ENCODE results near the gene SYNE1.
"Not testable (repeated sequence)": the region's sequence is repeated elsewhere in the genome, so short reads cannot be mapped to it uniquely, and the experiment has no call there.

SYNE1 gene

DNA sequence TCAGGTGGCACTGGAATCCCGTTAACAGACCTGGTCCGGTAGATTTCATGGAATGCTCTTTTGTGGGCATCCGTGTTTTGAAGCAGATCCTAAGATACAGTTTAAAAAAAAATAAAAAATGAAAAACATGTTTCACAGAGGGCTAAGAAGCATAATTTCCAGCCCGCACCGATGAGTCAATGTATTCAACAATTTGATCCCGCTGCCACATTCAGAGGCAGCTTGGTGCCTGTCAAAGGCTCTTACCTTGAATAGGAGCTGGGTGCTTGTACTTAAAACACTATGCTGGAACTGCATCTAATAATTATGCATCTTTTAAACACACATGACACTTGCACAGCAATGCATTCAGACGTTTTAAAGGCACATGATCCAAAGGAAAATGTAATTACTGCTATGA is 164.8 kb downstream of the SYNE1 start:
- no peak for DNase-seq

GRCh38 chr6:152471456-152472265 is 165.5 kb downstream of the SYNE1 start:
- no peak for DNase-seq

DNA sequence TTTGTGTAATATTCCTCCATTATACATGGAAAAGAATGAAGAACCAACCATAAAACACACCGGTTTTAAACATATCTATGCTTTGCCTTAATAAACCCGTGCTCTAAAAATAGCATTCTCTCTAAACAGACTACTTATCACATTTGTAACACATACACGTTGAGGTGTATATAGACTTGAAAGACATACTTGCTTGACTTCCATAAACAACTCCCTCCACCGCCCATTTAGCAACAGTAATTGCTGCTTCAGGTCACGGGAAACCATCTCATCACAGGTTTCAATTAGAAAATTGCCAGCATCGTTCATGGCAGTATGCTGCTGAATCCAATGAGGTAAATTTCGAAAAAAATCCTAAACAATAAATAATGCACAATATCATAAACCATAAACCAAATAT is 174.0 kb downstream of the SYNE1 start:
- DNase-seq: no peak

DNA sequence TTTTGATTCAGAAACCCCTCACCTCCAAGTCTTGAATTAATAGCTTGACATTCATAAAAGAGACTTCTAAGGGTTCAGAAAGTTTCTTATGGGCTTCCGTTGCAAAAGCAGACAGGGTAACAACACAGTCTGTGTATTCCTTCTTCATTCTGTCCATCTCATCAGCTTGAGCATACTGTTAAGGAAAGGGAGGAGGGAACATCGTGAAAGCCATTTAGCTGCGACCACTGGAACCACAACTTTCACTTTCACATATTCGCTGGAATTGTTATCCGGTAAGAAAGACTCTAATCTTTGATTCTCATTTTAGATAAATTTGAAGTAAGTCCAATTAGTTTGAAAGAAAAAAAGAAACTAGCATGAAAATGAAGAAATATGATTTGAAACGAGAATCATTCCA is 174.4 kb downstream of the SYNE1 start:
- DNase-seq: no peak

DNA sequence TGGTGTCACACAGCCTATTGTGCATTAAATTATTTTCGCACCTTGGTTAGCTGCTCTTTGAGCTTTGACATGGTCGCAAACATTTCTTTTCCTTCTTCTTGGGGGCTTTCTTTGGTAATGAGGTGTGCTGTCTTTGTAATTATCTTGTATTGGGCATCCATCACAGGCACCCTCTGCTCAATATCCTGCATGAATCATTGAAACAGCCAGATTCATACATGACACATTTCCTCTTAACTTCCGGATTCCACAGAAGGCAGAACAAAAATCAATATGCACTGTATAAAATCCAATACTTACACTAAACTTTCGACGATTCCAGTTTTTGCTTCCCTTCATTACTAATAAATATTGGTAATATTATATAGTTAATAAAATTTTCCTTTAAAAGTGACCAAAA is 175.6 kb downstream of the SYNE1 start:
- no peak for DNase-seq

DNA sequence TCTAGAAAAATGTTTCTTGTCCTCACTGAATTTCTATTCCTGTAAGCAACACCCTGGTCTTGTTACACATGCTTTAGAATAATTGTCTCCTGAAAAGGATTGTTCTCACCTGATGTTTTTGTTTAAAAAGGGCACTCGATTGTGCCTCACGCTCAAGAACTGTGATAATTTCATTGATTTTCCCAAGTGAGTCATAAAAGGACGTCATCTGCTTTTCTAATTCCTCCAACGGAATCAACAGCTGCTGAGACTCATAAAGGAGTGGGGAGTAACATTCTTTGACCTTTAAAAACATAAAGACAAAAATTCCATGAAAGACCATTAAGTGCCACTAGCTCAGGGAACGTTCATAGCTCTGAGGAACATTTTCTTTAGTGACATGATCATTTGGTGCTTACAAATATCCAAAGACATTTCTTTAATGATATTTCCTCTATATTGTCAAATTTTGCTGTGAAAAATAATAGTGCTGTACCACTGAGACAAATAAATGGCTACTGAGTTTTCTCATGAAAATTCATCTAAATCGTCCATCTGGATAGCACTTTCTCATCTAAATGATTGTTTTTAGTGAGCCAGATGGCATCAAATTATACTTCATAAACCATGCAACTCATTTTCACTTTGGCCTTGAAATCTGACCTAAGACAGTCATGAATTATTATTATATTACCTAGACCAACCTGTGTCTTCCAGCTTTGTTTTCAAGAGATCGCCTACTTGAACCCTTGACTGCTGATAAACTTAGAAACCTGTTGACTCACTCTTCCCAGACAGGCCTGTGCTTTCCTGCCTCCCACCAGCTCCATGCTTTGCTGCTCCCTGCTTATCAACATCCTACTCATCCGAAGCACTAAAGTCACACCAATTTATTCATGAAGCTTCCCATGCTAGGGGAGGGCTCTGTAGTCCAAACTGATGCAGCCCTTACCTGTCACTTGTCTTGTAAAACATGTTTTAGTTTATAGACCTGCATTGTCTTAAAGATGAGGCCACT is 178.2 kb downstream of the SYNE1 start:
- DNase-seq: no peak

GRCh38 chr6:152457949-152458624 is 179.1 kb downstream of the SYNE1 start:
- no peak for DNase-seq

DNA sequence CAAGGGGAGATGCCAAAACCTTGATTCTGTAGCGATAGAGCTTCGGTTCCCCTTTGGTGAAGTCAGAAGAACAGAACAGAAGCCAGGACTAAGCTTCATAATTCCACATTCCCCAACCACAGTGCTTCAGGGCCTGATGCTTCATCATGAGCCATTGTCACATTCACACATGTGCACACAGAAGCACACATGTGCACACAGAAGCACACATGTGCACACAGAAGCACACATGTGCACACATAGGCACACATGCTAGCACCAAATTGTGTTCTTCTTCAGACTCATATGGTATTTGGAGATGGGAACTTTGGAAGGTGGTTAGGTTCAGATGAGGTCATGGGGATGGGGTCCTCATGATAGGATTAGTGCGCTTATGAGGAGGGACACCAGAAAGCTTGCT is 183.2 kb downstream of the SYNE1 start:
- no peak for DNase-seq

GRCh38 chr6:152453421-152453820 is 183.7 kb downstream of the SYNE1 start:
- no peak for DNase-seq

DNA sequence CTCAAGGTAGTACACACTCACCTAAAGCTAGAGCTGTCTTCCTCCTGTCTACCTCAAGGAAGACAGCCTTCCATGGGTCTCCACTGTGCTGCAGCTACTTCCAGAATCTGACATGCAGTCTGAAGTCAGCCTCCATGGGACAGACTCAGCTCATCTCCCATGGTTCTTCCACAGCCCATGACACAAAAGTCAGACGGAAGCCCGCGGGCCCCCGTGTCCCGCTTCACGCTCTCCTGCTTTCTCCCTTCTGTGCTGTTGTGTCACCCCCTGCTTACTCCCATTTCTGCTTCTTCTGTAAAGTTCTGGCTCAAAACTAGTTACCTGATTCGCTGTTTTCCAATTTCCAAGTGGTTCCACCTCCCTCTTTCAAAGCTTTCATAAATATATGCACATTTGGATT is 184.5 kb downstream of the SYNE1 start:
- DNase-seq: no peak

DNA sequence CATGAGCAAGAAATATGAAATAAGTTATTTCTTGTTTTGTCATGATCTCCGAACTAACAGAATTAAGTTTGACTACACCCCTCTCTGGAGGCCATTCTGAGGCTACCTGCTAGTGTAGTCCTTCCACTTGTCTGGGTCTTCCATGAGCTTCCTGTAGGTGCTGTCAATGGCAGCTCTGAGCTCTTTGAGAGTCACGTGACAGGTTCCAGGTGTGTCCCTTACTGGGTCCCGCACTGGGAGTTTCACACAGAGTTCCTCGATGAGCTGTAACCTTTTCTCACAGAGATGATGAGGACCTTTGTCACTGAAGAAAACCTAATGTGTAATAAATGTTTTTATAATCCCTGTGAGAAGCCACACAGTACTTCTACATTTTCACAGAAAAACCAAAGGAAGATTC is 186.6 kb downstream of the SYNE1 start:
- no peak for DNase-seq

DNA sequence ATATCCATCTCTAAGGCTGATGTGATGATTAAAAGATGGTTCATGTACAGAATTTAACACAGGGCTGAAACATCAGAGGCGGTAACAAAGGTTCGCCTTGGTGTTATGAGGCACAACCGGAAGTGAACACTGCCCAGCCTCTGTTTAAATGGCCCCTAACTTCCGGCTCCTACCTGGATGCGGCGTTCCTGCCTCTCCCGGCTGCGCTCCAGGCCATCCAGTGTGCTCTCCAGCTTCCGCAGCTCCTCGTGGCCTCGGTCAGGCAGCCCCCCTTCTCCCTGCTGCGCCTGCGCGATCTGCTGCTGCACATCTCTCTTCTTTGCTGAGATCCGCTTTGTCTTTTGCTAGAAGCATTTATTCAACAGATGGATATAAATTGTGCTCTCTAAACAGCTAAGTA is 195.3 kb downstream of the SYNE1 start:
- DNase-seq: no peak

DNA sequence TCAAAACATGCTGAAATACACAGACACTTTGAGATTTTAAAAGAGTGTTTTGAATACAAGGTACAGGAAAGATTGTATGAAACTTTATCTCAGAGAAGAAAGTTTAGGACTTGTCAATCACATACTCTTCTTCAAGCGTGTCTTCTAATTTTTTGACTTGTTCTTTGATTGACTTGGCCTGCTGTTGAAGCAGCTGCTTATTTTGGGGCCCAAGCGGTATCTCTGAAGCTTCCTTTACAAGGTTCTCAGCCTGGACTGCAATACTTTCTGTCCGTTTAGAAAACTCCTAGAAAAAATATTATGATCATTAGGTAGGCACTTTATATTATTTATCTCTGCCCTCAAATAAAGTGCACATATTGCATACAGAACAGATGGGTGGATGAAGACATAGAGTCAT is 201.3 kb downstream of the SYNE1 start:
- DNase-seq: no peak

- DNase-seq: no peak
Observed at GRCh38 chr6:152432758-152433157, 204.4 kb downstream of the SYNE1 start.

- no peak for DNase-seq
Observed at GRCh38 chr6:152428126-152428525, 209.0 kb downstream of the SYNE1 start.

DNA sequence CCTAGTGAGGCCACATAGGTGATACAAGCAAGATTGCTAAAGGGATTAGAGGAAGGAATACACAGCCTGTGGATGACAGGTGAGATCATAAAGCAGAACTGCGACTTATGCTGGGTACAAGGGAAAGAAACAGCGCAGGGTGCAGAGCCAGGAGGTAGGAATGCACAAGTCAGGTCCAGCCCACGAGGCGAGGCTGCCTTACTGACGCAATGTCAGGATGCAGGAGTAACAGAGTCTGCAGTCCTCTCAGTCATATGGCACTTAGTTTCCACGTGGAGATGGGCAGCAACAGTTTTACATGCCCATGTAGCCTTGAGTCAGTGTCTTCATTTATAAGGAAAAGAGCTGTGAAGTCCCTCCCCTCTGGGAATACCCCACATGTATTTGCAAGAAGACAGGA is 210.9 kb downstream of the SYNE1 start:
- no peak for DNase-seq

DNA sequence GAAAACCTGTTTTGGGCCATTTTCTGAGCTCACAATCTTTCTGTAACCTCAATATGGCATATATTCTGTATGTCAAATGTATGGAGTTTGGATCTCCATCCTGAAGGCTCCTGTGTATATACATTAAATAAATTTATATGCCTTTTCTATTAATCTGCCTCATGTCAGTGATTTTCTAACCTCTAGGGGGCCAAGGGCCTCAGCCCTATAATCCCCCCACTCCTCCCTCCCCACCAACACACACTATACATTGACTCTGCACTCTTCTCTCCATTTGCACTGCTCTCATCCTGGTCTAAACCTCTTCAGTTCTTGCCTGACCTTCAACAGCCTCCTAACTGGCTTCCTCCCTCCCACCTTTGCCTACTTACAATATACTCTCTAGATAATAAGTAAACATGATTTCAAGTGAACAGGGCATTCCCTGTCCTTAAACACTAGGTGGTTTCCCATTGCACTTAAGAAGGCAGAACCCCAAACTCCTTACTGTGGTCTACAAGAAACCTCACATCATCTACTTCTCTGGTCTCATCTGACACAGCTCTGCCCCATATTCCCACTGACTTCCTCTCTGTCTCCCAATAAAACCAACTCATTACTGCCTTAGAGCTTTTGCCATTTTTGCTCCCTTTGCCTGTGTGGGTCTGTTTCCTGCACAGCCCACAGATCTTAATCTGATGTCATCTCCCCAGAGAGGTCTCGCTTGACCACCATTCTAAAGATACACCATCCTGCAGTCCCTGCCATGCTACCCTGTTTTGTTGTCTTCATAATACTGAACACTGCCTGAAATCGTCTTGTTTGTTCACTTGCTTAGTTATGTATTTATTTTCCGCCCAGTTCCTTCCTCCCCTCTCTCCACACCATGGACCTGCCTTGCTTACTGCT is 213.7 kb downstream of the SYNE1 start:
- DNase-seq: no peak

- not testable (repeated sequence) for DNase-seq
Observed at GRCh38 chr6:152421496-152421895, 215.7 kb downstream of the SYNE1 start.

DNA sequence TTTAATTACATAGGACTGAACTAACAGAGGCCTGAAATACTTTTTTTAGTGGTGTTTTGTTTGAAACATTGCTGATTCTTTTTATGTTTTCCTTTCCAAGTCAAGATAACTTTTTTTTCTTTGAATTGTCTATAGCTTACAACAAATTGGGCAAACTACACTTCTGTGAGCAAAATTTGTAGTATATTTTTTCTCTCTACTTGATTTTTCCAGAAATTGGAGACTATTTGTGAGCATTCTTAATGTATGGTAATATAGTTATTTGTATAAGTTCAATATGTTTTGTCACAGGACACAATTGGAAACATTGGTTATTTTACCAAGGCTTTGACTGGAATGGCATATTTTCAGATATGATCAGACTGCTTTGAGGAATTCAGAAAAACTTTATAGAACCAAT is 216.5 kb downstream of the SYNE1 start:
- DNase-seq: no peak

- DNase-seq: no peak
Observed at GRCh38 chr6:152418551-152418950, 218.6 kb downstream of the SYNE1 start.

- no peak for DNase-seq
Observed at GRCh38 chr6:152416652-152417051, 220.5 kb downstream of the SYNE1 start.

GRCh38 chr6:152404936-152405595 is 232.1 kb downstream of the SYNE1 start:
- DNase-seq: no peak

Measured in hematopoietic multipotent progenitor cell treated with erythropoietin and hydrocortisone succinate and interleukin-3 and kit ligand, for 8 days (in vitro differentiated cells).